HG03571 (cell line): ENCODE measurements around the gene ENTPD8.
"Not testable (repeated sequence)": the region's sequence is repeated elsewhere in the genome, so short reads cannot be mapped to it uniquely, and the experiment has no call there.

Experiments used
- ATAC-seq: cut with Tn5 transposase; IDR thresholded peaks from one replicate; pipeline ENCODE4 v1.9.1; 2021; ENCODE audit not compliant: unreplicated experiment

The ENTPD8 gene

GRCh38 chr9:137459601-137460362 lies 18.6 kb upstream of the ENTPD8 start:
- no peak for ATAC-seq

- ATAC-seq, result peak; percentile 41
Observed at GRCh38 chr9:137459152-137459600, 18.0 kb upstream of the ENTPD8 start, which contains the start of gene NSMF. Gene NSMF, minus strand, starts transcription at chr9:137459334. Its CDS starts 232 bp downstream, at chr9:137459102.

GRCh38 chr9:137458194-137459151 lies 17.3 kb upstream of the ENTPD8 start:
- ATAC-seq, result no peak

- no peak for ATAC-seq
Observed at GRCh38 chr9:137457406-137458193, 16.4 kb upstream of the ENTPD8 start.

- ATAC-seq, result no peak
Observed at GRCh38 chr9:137456864-137457405, 15.8 kb upstream of the ENTPD8 start.

GRCh38 chr9:137456061-137456863 lies 15.1 kb upstream of the ENTPD8 start:
- no peak for ATAC-seq

GRCh38 chr9:137455359-137455991 lies 14.3 kb upstream of the ENTPD8 start:
- no peak for ATAC-seq

- no peak for ATAC-seq
Observed at GRCh38 chr9:137454597-137455358, 13.6 kb upstream of the ENTPD8 start.

- no peak for ATAC-seq
Observed at GRCh38 chr9:137454145-137454596, 13.0 kb upstream of the ENTPD8 start.

GRCh38 chr9:137453643-137454081 lies 12.5 kb upstream of the ENTPD8 start:
- ATAC-seq, result no peak

GRCh38 chr9:137452761-137453642 lies 11.8 kb upstream of the ENTPD8 start:
- no peak for ATAC-seq

GRCh38 chr9:137452006-137452760 lies 11.0 kb upstream of the ENTPD8 start:
- ATAC-seq, result no peak

- not testable (repeated sequence) for ATAC-seq
Observed at GRCh38 chr9:137451264-137452005, 10.3 kb upstream of the ENTPD8 start.

GRCh38 chr9:137450539-137451222 lies 9.5 kb upstream of the ENTPD8 start:
- ATAC-seq, result not testable (repeated sequence)

- ATAC-seq, result no peak
Observed at GRCh38 chr9:137449931-137450538, 8.9 kb upstream of the ENTPD8 start.
